Osteoblast (primary cell): ENCODE results near the gene ZFYVE9. TPM values are rescaled to one million over a fixed set of nuclear protein-coding genes. Genes with fewer than 3 reads are reported as not detected.

Experiments
- DNase-seq: peaks from one replicate; pipeline ENCODE4 v3.0.0; 2011; ENCODE audit warnings: low spot score, mixed read lengths; ENCODE audit not compliant: insufficient read length; ENCODE audit errors: missing footprints
- H2AFZ ChIP-seq: 2 replicates; pipeline ENCODE4 v1.6.0; 2011; ENCODE audit warnings: mild to moderate bottlenecking, low read length
- H3K27ac ChIP-seq: 2 replicates; pipeline ENCODE4 v1.5.1; 2011; ENCODE audit warnings: mild to moderate bottlenecking, low read depth, low read length, moderate library complexity
- H3K27me3 ChIP-seq: 2 replicates; pipeline ENCODE4 v1.6.0; 2012; ENCODE audit warnings: mild to moderate bottlenecking, control low read depth, inconsistent platforms, low read length, moderate library complexity; ENCODE audit not compliant: insufficient read depth
- H3K36me3 ChIP-seq: 2 replicates; pipeline ENCODE4 v1.5.1; 2011; ENCODE audit warnings: mild to moderate bottlenecking, low read length, control low read depth, moderate library complexity; ENCODE audit not compliant: insufficient read depth
- H3K4me1 ChIP-seq: 2 replicates; pipeline ENCODE4 v1.5.1; 2011; ENCODE audit warnings: mild to moderate bottlenecking, low read length, control low read depth, moderate library complexity; ENCODE audit not compliant: insufficient read depth
- H3K4me2 ChIP-seq: 2 replicates; pipeline ENCODE4 v1.6.0; 2011; ENCODE audit warnings: mild to moderate bottlenecking, low read length; ENCODE audit not compliant: insufficient read depth
- H3K4me3 ChIP-seq: fragments of 200-600 bp; sonication (generic); 3 replicates; pipeline ENCODE4 v1.5.1; 2012; ENCODE audit warnings: mild to moderate bottlenecking, low read length, inconsistent platforms; ENCODE audit not compliant: insufficient read depth
- H3K79me2 ChIP-seq: 2 replicates; pipeline ENCODE4 v1.6.0; 2012; ENCODE audit warnings: mild to moderate bottlenecking, low read length, control low read depth, inconsistent platforms; ENCODE audit not compliant: insufficient read depth
- H3K9me3 ChIP-seq: 2 replicates; pipeline ENCODE4 v1.5.1; 2011; ENCODE audit warnings: low read depth, low read length, control low read depth
- H4K20me1 ChIP-seq: 2 replicates; pipeline ENCODE4 v1.6.0; 2012; ENCODE audit warnings: mild to moderate bottlenecking, low read length, control low read depth; ENCODE audit not compliant: insufficient read depth
- CTCF ChIP-seq: IDR thresholded peaks from 2 replicates; pipeline ENCODE4 v1.5.1; 2011; ENCODE audit warnings: mild to moderate bottlenecking, low read depth, low read length, moderate library complexity; ENCODE audit errors: extremely low read depth
- total RNA-seq: library from RNA; depleted of rRNA; stranded (reverse); fragments of >200 nt; gene quantifications from 2 replicates; pipeline ENCODE4 v1.2.3, GENCODE V29; 2012

The ZFYVE9 gene
- total RNA-seq, 1 donor, result 38.0 TPM

- H4K20me1 ChIP-seq, result peaks cover 9% of the 10 kb centered on the region
- H2AFZ ChIP-seq, result no peak overlapping the region
- H3K27ac ChIP-seq, result no peak overlapping the region
- H3K36me3 ChIP-seq, result no peaks in the 10 kb centered on the region
- H3K4me1 ChIP-seq, result no peaks in the 10 kb centered on the region
- no peaks in the 10 kb centered on the region for H3K9me3 ChIP-seq
- H3K4me2 ChIP-seq, result no peak overlapping the region
- TF ChIP-seq CTCF, result no peak
- no peak overlapping the region for H3K4me3 ChIP-seq
- no peak for DNase-seq
- H3K79me2 ChIP-seq, result peaks cover 10% of the 10 kb centered on the region
- no peaks in the 10 kb centered on the region for H3K27me3 ChIP-seq
Measured at GRCh38 chr1:52210044-52210443, 68.2 kb downstream of the ZFYVE9 start.

GRCh38 chr1:52216907-52217458 is 75.1 kb downstream of the ZFYVE9 start:
- no peak for TF ChIP-seq CTCF
- peaks cover 4% of the 10 kb centered on the region for H3K9me3 ChIP-seq
- H2AFZ ChIP-seq, result no peak overlapping the region
- no peak for DNase-seq
- no peak overlapping the region for H3K27ac ChIP-seq
- H3K27me3 ChIP-seq, result no peaks in the 10 kb centered on the region
- H3K4me1 ChIP-seq, result no peaks in the 10 kb centered on the region
- H3K4me3 ChIP-seq, result no peak overlapping the region
- H4K20me1 ChIP-seq, result no peaks in the 10 kb centered on the region
- H3K4me2 ChIP-seq, result no peak overlapping the region
- H3K79me2 ChIP-seq, result no peaks in the 10 kb centered on the region
- H3K36me3 ChIP-seq, result peaks cover 3% of the 10 kb centered on the region

GRCh38 chr1:52225174-52225573 is 83.3 kb downstream of the ZFYVE9 start:
- H3K27me3 ChIP-seq, result no peaks in the 10 kb centered on the region
- H2AFZ ChIP-seq, result no peak overlapping the region
- no peak for TF ChIP-seq CTCF
- H4K20me1 ChIP-seq, result no peaks in the 10 kb centered on the region
- no peaks in the 10 kb centered on the region for H3K36me3 ChIP-seq
- no peaks in the 10 kb centered on the region for H3K4me1 ChIP-seq
- no peak overlapping the region for H3K4me2 ChIP-seq
- peaks cover 12% of the 10 kb centered on the region for H3K9me3 ChIP-seq
- H3K27ac ChIP-seq, result no peak overlapping the region
- H3K79me2 ChIP-seq, result peaks cover 1% of the 10 kb centered on the region
- no peak for DNase-seq
- no peak overlapping the region for H3K4me3 ChIP-seq

GRCh38 chr1:52229494-52229893 is 87.6 kb downstream of the ZFYVE9 start:
- no peaks in the 10 kb centered on the region for H3K27me3 ChIP-seq
- peaks cover 3% of the 10 kb centered on the region for H3K79me2 ChIP-seq
- H2AFZ ChIP-seq, result no peak overlapping the region
- H3K4me1 ChIP-seq, result no peaks in the 10 kb centered on the region
- peaks cover 9% of the 10 kb centered on the region for H3K9me3 ChIP-seq
- H4K20me1 ChIP-seq, result no peaks in the 10 kb centered on the region
- no peak for TF ChIP-seq CTCF
- H3K4me3 ChIP-seq, result no peak overlapping the region
- H3K36me3 ChIP-seq, result no peaks in the 10 kb centered on the region
- H3K4me2 ChIP-seq, result no peak overlapping the region
- DNase-seq, result no peak
- no peak overlapping the region for H3K27ac ChIP-seq
